Activated CD8-positive, alpha-beta memory T cell treated with anti-CD3 and anti-CD28 coated beads, Interleukin-2, amount 50 U/mL, for 48 hours (primary cell): ENCODE measurements around the gene ARHGEF25.
"Not testable (repeated sequence)": the region's sequence is repeated elsewhere in the genome, so short reads cannot be mapped to it uniquely, and the experiment has no call there.

Experiments used
- DNase-seq: peaks from one replicate; pipeline ENCODE4 v3.0.0-alpha.2; 2020

Gene ARHGEF25

DNA sequence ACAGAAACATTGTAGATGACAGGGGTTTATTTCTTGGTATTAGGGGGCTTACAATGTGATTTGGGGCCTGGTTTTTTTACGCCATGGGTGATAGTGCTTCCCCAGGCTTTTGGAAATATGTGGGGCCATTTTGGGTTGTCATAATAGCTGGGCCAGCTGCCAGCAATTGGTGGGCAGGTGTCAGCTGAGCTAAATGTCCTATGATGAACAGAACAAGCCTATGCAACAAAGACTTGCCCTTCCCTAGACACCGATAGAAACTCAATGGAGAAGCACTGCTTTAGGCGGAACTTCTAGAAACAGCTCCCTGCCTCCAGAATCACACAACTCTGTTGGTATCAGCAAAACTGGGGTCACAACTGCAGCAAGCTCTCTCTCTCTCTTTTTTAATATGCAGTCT is 26.9 kb downstream of the ARHGEF25 start:
- DNase-seq = no peak

DNA sequence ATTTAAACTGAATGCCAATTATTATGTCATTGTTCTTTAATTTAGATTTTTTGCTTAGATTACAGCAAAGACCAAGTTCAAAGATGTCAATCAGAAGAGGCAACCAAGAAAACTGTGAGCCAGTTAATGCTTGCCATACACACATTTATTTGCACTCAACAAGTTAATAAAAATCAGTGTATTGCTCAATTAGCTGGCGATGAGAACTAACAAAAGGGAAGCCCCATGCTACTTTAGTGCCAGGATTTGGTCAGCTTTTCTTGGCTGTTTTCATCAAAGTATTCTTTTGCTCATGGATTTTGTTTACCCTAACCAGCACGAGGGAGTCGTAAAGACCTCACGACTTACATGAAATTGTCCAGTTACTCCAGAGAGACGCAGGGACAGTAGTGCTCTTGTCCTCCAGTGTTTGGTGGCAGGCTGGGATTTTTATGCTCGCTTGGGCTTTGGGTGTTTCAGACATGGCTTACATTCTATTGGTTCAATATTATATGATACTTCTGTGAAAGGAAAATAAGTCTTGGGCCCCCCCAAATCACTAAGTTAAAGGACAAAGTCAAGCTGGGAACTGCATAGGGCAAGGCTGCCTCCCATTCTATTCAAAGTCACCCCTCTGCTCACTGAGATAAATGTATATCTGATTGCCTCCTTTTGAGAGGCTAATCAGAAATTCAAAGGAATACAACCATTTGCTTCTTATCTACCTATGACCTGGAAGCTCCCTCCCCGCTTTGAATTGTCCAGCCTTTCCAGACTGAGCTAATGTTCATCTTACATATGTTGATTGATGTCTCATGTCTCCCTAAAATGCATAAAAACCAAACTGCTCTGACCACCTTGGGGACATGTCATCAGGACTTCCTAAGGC is 29.2 kb downstream of the ARHGEF25 start:
- DNase-seq = no peak

DNA sequence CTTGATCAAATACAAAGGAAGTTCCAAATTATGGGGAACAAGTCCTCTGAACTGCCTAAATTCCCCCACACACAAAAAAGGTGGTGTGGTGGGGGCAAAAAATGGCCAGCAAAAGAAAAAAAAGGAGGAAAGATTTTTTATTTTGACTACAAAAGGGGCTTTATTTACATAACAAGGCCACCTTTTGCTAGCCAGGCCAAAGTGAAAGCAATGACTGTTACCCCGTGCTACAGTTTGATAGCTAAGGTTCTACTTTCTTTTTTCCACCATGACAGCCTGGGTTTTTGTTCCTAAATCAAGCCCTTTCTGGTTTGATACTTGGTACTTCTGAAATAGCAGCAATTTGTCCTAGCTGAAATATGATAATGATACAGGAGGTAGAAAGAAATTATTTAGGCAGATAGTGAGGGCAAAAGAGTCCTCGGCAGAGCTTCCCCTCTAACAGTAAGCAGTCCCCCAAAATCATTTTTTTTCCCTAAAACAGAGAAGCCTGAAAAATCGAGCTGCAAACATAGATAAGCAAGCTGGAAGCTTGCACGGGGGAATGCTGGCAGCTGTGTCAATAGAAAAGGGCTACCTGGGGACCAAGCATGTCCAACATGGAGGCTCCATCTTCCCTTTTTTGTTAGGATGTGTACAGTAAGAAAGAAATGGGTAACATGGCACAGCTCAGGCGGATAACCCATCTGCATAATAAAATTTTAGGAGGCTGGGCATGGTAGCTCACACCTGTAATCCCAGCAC is 30.6 kb downstream of the ARHGEF25 start:
- DNase-seq = no peak

DNA sequence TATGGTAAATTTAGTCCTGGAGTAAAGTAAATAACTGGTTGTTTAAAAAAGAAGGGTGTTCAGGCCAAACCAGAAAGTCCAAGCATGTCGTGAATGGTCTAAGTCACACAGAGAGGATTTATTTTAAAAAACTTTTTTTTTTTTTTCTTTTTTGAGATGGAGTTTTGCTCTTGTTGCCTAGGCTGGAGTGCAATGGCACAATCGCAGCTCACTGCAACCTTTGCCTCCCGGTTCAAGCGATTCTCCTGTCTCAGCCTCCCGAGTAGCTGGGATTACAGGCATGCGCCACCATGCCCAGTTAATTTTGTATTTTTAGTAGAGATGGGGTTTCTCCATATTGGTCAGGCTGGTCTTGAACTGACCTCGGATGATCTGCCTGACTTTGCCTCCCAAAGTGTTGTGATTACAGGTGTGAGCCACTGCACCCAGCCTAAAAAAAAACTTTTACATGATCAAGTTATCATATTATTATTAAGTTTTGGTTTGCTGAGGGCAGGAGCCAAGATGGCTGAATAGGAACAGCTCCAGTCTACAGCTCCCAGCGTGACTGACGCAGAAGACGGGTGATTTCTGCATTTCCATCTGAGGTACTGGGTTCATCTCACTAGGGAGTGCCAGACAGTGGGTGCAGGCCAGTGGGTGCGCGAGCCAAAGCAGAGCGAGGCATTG is 34.9 kb downstream of the ARHGEF25 start:
- DNase-seq = not testable (repeated sequence)

DNA sequence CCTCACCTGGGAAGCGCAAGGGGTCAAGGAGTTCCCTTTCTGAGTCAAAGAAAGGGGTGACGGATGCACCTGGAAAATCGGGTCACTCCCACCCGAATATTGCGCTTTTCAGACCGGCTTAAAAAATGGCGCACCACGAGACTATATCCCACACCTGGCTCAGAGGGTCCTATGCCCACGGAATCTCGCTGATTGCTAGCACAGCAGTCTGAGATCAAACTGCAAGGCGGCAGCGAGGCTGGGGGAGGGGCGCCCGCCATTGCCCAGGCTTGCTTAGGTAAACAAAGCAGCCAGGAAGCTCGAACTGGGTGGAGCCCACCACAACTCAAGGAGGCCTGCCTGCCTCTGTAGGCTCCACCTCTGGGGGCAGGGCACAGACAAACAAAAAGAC is 35.4 kb downstream of the ARHGEF25 start:
- DNase-seq = not testable (repeated sequence)

DNA sequence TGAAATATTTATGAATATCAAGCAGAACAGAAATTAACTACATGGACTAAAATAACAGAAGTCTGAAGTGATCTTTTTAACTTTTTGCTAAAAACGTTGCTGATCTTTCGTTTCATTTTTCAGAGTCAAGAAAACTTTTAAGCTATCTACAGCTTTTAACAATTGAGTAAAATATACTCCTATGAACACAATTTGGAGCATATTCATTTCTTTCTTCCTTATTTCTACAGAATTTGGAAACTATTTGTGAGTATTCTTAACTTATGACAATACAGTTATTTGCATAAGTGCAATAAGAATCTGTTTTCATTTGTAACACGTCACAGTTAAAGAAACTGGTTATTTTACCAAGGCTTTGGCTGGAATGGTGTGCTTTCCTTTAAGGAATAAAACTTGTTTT is 42.8 kb downstream of the ARHGEF25 start:
- no peak for DNase-seq

DNA sequence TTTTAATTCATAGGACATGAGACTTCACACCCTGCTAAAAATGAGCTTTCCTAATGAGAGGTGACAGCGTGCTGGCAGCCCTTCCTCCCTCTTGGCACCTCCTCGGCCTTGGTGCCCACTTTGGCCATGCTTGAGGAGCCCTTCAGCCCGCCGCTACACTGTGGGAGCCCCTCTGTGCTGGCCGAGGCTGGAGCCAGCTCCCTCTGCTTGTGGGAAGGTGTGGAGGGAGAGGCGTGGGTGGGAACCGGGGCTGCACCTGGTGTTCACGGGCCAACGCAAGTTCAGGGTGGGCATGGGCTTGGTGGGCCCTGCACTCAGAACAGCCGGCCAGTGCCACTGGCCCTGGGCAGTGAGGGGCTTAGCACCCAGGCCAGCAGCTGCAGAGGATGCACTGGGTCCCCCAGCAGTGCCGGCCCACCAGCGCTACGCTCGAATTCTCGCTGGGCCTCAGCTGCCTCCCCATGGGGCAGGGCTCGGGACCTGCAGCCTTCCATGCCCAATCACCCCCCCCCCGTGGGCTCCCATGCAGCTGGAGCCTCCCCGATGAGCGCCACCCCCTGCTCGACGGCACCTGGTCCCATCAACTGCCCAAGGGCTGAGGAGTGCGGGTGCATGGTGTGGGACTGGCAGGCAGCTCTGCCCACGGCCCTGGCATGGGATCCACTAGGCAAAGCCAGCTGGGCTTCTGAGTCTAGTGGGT is 44.5 kb downstream of the ARHGEF25 start:
- no peak for DNase-seq

DNA sequence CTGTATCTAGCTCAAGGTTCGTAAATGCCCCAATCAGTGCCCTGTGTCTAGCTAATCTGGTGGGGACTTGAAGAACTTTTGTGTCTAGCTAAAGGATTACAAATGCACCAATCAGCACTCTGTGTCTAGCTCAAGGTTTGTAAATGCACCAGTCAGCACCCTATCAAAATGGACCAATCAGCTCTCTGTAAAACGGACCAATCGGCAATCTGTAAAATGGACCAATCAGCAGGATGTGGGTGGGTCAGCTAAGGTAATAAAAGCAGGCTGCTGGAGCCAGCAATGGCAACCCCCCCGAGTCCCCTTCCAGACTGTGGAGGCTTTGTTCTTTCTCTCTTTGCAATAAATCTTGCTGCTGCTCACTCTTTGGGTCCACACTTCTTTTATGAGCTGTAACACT is 45.2 kb downstream of the ARHGEF25 start:
- DNase-seq = not testable (repeated sequence)

DNA sequence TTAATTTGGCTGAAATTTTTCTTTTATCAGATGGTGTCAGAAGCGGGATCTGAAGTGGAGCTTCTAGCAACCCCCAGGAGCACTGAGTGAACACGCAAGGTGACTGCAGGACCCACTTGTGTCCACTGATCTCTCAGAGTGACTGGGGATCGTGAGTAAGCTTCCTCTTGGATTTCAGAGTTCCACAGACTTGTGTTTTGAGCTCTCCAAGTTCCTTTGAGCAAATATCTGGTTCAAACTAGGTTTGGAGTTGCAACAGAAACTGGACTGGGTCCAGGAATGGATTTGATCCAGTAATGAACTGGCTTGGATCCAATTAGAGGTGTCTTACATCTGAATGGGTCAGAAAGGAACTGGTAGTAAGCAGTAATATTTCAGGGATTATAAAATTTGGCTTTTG is 46.5 kb downstream of the ARHGEF25 start:
- no peak for DNase-seq

DNA sequence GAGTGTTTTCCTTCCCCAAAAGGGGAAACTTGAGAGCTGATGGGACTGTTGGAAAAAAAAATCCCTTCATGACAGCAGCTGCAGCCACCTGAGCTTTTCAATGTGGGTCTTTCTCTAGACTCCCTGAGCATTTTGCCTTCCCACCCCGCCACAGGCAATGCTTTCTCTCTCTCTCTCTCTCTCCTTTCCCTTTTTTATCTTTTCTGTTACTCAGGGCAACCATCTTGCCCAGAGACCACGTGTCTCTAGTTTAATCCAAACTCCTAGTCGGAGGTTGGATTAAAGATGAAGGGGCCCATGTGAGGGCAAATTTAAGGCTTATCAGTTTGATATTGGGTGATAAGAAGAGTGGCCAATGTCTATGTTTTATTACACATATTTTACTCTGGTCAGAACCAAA is 47.7 kb downstream of the ARHGEF25 start:
- DNase-seq = no peak

DNA sequence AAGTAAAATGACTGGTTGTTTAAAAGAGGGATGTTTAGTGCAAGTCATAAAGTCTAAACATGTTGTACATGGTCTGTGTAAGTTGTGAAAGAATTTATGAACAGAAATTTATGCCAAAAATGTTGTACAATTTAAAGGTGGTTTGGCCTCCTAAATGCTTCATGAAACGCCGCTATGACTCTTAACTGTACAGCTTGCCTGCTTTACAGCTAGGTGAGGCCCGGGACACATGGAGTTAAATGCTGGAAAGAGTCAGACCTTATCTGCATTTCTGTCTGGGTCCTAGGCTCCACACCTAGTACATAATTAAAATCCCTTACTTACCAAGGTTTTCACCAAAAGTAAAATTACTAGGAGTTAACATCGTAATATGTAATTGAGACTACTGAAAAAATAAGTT is 50.1 kb downstream of the ARHGEF25 start:
- DNase-seq = no peak

DNA sequence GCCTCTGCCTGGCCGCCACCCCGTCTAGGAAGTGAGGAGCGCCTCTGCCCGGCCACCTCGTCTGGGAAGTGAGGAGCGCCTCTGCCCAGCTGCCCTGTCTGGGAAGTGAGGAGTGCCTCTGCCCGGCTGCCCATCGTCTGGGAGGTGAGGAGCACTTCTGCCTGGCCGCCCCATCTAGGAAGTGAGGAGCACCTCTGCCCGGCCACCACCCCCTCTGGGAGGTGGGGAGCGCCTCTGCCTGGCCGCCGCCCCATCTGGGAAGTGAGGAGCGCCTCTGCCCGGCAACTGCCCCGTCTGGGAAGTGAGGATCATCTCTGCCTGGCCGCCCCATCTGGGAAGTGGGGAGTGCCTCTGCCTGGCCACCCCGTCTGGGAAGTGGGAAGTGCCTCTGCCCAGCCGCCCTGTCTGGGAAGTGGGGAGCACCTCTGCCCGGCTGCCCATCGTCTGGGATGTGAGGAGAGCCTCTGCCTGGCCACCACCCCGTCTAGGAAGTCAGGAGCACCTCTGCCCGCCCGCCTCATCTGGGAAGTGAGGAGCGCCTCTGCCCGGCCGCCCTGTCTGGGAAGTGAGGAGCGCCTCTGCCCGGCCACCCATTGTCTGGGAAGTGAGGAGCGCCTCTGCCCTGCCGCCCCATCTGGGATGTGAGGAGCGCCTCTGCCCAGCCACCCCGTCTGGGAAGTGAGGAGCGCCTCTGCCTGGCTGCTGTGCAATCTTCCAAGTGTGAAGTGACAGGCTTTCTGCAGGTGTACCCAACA is 54.0 kb downstream of the ARHGEF25 start:
- not testable (repeated sequence) for DNase-seq
